NCI-H446 treated with DMSO at 0.1 percent for 48 hours (cell line): ENCODE results near the gene SULF2.

Experiments
- DNase-seq: peaks from one replicate; lab custom pipeline; 2025; lab: John Stamatoyannopoulos, UW

SULF2 gene

GRCh38 chr20:47648943-47649342 lies 136.3 kb downstream of the SULF2 start:
- no peak for DNase-seq

- DNase-seq = no peak
Observed at GRCh38 chr20:47647994-47648393, 137.3 kb downstream of the SULF2 start.

- no peak for DNase-seq
Observed at GRCh38 chr20:47645632-47646031, 139.6 kb downstream of the SULF2 start.

- DNase-seq = no peak
Observed at GRCh38 chr20:47642624-47643023, 142.7 kb downstream of the SULF2 start.

- DNase-seq = no peak
Observed at GRCh38 chr20:47642118-47642517, 143.2 kb downstream of the SULF2 start.

- DNase-seq = no peak
Observed at GRCh38 chr20:47638851-47639250, 146.4 kb downstream of the SULF2 start.

- DNase-seq = no peak
Observed at GRCh38 chr20:47635256-47635655, 150.0 kb downstream of the SULF2 start.

GRCh38 chr20:47631078-47631477 lies 154.2 kb downstream of the SULF2 start:
- DNase-seq = no peak

- DNase-seq = no peak
Observed at GRCh38 chr20:47629907-47630306, 155.4 kb downstream of the SULF2 start.

- DNase-seq = no peak
Observed at GRCh38 chr20:47627540-47627939, 157.7 kb downstream of the SULF2 start.

- DNase-seq = no peak
Observed at GRCh38 chr20:47623206-47623605, 162.1 kb downstream of the SULF2 start.

GRCh38 chr20:47622118-47622665 lies 163.1 kb downstream of the SULF2 start:
- DNase-seq = no peak

GRCh38 chr20:47620808-47621805 lies 164.2 kb downstream of the SULF2 start:
- peak; percentile 54 for DNase-seq

GRCh38 chr20:47618479-47618878 lies 166.8 kb downstream of the SULF2 start:
- no peak for DNase-seq

- no peak for DNase-seq
Observed at GRCh38 chr20:47614703-47615309, 170.5 kb downstream of the SULF2 start.

- DNase-seq = no peak
Observed at GRCh38 chr20:47612670-47613069, 172.6 kb downstream of the SULF2 start.

- no peak for DNase-seq
Observed at GRCh38 chr20:47611785-47612184, 173.5 kb downstream of the SULF2 start.

- DNase-seq = no peak
Observed at GRCh38 chr20:47610945-47611250, 174.4 kb downstream of the SULF2 start.

GRCh38 chr20:47610247-47610944 lies 174.9 kb downstream of the SULF2 start:
- DNase-seq = no peak

GRCh38 chr20:47609001-47609400 lies 176.3 kb downstream of the SULF2 start:
- no peak for DNase-seq
